NCI-H82 treated with DMSO at 0.1 percent for 48 hours (cell line): ENCODE measurements around the gene TAS2R30.
"Not testable (repeated sequence)": the region's sequence is repeated elsewhere in the genome, so short reads cannot be mapped to it uniquely, and the experiment has no call there.

Source experiments
- DNase-seq: peaks from one replicate; lab custom pipeline; 2025; ENCODE audit not compliant: unreplicated experiment; lab: John Stamatoyannopoulos, UW

Gene TAS2R30

DNA sequence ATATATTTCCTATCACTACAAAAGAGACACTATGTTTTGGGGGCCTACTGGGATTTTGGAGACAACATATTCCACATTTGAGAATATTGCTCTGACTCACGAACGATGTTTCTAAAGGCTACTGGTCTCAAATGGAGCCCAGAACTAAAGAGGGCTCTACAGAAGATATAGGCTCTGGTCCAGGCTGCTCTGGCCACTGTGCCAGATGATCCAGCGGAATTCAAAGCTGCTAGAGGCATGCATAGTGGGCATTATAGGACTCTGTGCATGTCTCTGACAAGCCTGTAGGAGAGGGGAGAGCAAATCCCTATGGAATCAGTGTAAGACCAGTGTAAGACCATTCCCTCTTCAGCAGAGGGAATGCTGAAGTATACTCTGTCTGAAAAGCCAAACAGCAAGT, 4.1 kb downstream of the TAS2R30 start:
- no peak for DNase-seq

DNA sequence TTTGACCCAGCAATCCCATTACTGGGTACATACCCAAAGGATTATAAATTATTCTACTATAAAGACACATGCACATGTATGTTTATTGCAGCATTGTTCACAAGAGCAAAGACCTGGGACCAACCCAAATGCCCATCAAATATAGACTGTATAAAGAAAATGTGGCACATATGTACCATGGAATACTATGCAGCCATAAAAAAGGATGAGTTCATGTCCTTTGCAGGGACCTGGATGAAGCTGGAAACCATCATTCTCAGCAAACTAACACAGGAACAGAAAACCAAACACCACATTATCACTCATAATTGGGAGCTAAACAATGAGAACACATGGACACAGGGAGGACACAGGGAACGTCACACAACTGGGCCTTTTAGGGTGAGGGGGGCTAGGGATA, 20.3 kb downstream of the TAS2R30 start:
- DNase-seq, result not testable (repeated sequence)

GRCh38 chr12:11111213-11111612, 23.2 kb downstream of the TAS2R30 start:
- not testable (repeated sequence) for DNase-seq

GRCh38 chr12:11108862-11109261, 25.6 kb downstream of the TAS2R30 start:
- DNase-seq, result no peak

DNA sequence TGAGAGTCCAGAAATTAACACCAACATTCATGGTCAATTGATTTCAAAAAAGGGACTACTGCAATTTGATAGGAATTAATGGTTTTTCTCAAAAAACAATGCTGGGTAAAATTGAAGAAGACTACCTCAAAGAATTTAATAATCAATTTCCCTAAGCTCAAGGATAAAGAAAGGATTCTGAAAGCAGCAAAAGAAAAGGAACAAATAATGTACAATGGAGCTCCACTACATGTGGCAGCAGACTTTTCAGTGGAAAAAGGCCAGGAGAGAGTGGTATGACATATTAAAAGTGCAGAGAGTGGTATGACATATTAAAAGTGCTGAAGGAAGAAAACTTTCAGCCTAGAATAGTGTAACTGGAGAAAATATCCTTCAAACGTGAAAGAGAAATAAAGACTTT, 26.7 kb downstream of the TAS2R30 start:
- no peak for DNase-seq

- DNase-seq, result no peak
These were observed 28.2 kb downstream of the TAS2R30 start for GRCh38 chr12:11106288-11106687.

DNA sequence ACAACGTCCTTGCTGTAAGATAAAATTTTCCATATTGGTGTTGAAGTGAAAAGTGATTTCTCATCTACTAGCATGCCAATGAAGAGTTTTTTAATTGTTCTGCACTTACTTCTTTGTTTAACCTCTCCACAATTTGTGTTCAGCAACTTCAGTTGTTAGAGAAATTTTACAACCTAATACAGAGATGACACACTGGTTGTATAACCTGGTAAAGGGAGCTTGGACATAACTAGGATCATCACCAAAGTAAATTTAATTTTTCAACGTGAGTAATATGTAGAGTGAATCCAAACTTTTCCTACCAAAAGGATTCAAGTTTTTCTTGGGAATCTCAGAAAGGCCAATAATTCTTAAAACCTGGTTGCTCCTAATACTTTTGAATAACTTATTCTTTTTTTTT, 28.9 kb downstream of the TAS2R30 start:
- no peak for DNase-seq

DNA sequence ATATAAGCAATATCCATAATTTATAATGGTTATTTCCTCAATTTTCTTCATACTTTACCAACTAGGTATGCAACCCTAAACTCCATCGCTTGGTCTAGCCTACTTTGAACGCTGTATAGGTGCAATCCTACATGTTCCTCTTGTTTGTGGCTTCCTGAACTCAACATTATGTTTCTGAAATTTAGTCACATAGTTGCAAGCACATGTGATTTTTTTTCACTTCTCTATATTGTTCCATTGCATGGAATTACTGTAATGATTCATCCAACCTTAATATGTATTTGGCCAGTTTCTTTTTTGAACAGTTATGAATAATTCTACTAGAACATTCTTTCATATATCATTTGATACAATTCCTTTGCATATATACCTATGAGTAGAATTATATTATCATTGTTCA, 39.5 kb downstream of the TAS2R30 start:
- not testable (repeated sequence) for DNase-seq

GRCh38 chr12:11092128-11092527, 42.3 kb downstream of the TAS2R30 start, which contains the start of gene TAS2R43:
TSS of gene TAS2R43 (minus strand) at chr12:11092313. CDS start at chr12:11092229, 84 bp downstream.
- DNase-seq, result no peak

GRCh38 chr12:11089246-11089645, 45.2 kb downstream of the TAS2R30 start:
- no peak for DNase-seq

GRCh38 chr12:11085419-11085818, 49.0 kb downstream of the TAS2R30 start:
- no peak for DNase-seq
